ENCODE measurements around the gene FAM120A.

Gene FAM120A

GRCh38 chr9:93492327-93492726, 40.8 kb downstream of the FAM120A start:
- H3K9me3 ChIP-seq (ENCODE audit: control extremely low read depth in 1 of 5, control insufficient read depth in 4 of 5, insufficient read depth in 2 of 5, low read depth in 1 of 5, low read length in 4 of 5) = no peaks in the 10 kb centered on the region
- H3K27ac ChIP-seq (ENCODE audit: insufficient read depth in 1 of 2, low read depth in 1 of 2, low read length in 2 of 2, poor library complexity in 1 of 2, severe bottlenecking in 2 of 2) = no peak overlapping the region
- peaks cover 16 to 73% (median 40%) of the 10 kb centered on the region in 4 experiments for H3K36me3 ChIP-seq (ENCODE audit: control insufficient read depth in 4 of 4, insufficient read depth in 4 of 4, low read length in 3 of 4)
- H3K27me3 ChIP-seq (replicated peaks in 2 of 5; ENCODE audit: control insufficient read depth in 4 of 5, insufficient read depth in 5 of 5, low read length in 4 of 5) = no peaks in the 10 kb centered on the region
- 75% methylated on average over 4 of the region's 5 CpGs for WGBS (ENCODE audit: insufficient coverage)
- CTCF ChIA-PET = interaction anchor here (1.2 kb wide), 1 partner anchor 74 kb away, joined by 3 read pairs; no protein-coding TSS in a partner anchor
- DNase-seq = no peak
- peaks cover 3 to 8% (median 4%) of the 10 kb centered on the region in 4 experiments for H3K4me1 ChIP-seq (ENCODE audit: control extremely low read depth in 1 of 4, control insufficient read depth in 4 of 4, insufficient read depth in 4 of 4, low read length in 3 of 4)
- no peak overlapping the region for H3K4me3 ChIP-seq (ENCODE audit: control insufficient read depth in 1 of 7, extremely low read depth in 1 of 7, insufficient read depth in 4 of 7, low read depth in 2 of 7, low read length in 6 of 7)
- POLR2A ChIA-PET = no interaction called here

DNA sequence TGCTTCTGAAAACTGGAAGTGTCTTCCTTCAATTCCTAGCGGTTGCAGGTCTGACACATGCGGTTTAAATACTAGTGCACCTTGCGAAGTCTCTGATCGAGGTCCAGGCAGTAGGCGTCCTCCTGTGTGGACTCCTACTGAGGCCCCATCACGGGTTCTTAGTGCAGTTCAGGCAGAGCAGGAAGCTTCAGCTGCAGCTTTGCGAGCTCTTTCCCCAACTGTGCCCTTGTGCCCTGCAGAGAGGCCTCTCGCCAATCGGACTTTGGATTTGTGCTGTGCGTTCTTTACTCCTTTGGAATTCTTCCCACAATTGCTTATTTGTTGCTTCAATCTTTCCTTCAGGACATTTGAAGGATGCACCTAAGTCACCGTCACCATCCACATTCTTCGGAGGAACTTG, 42.5 kb downstream of the FAM120A start:
- H3K36me3 ChIP-seq (ENCODE audit: control insufficient read depth in 4 of 4, insufficient read depth in 4 of 4, low read length in 3 of 4) = peaks cover 17 to 76% (median 42%) of the 10 kb centered on the region in 4 experiments

DNA sequence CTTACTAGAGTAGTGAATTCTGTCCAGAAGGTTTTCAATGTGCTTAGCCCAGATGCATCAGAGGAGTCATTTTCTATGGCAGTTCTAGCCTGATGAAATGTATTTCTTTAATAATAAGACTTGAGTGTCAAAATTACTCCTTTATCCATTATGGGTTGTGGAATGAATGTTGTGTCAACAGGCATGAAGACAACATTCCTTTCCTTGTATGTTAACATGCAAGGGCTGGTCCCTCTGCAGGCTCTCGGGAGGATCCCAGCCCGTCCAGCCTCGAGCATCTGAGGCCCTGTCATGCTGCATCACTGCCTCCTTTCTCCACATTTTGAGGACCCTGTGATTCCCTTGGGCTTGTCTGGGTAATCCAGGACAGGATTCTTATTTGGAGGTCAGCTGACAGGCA, 44.8 kb downstream of the FAM120A start:
- Histone ChIP-seq H3K4me1 (ENCODE audit: control extremely low read depth in 1 of 4, control insufficient read depth in 4 of 4, insufficient read depth in 4 of 4, low read length in 3 of 4) (peaks cover 3 to 14% (median 7%) of the 10 kb centered on the region in 4 experiments), H3K9me3 (ENCODE audit: control extremely low read depth in 1 of 5, control insufficient read depth in 4 of 5, insufficient read depth in 2 of 5, low read depth in 1 of 5, low read length in 4 of 5) (no peaks in the 10 kb centered on the region), H3K27me3 (replicated peaks in 2 of 5; ENCODE audit: control insufficient read depth in 4 of 5, insufficient read depth in 5 of 5, low read length in 4 of 5) (no peaks in the 10 kb centered on the region), H3K4me3 (ENCODE audit: control insufficient read depth in 1 of 7, extremely low read depth in 1 of 7, insufficient read depth in 4 of 7, low read depth in 2 of 7, low read length in 6 of 7) (no peak overlapping the region), H3K36me3 (ENCODE audit: control insufficient read depth in 4 of 4, insufficient read depth in 4 of 4, low read length in 3 of 4) (peaks cover 15 to 74% (median 43%) of the 10 kb centered on the region in 4 experiments), H3K27ac (ENCODE audit: insufficient read depth in 1 of 2, low read depth in 1 of 2, low read length in 2 of 2, poor library complexity in 1 of 2, severe bottlenecking in 2 of 2) (no peak overlapping the region)
- no peak for DNase-seq
- ChIA-PET POLR2A (no interaction called here), CTCF (no interaction called here)
- 67% methylated on average over 3 of the region's 3 CpGs for WGBS (ENCODE audit: insufficient coverage)

More for the DNA sequence above, 42.5 kb downstream of the FAM120A start:
- no peaks in the 10 kb centered on the region for H3K27me3 ChIP-seq (replicated peaks in 2 of 5; ENCODE audit: control insufficient read depth in 4 of 5, insufficient read depth in 5 of 5, low read length in 4 of 5)
- ChIA-PET CTCF (interaction anchor here (1.3 to 1.5 kb wide), 2 partner anchors 29 to 30 kb away, joined by 3 read pairs; no protein-coding TSS in a partner anchor), POLR2A (no interaction called here)
- no peak overlapping the region for H3K27ac ChIP-seq (ENCODE audit: insufficient read depth in 1 of 2, low read depth in 1 of 2, low read length in 2 of 2, poor library complexity in 1 of 2, severe bottlenecking in 2 of 2)
- 90% methylated on average over 12 of the region's 12 CpGs for WGBS (ENCODE audit: insufficient coverage)
- peaks cover 2 to 8% (median 4%) of the 10 kb centered on the region in 4 experiments for H3K4me1 ChIP-seq (ENCODE audit: control extremely low read depth in 1 of 4, control insufficient read depth in 4 of 4, insufficient read depth in 4 of 4, low read length in 3 of 4)
- no peak for DNase-seq
- H3K9me3 ChIP-seq (ENCODE audit: control extremely low read depth in 1 of 5, control insufficient read depth in 4 of 5, insufficient read depth in 2 of 5, low read depth in 1 of 5, low read length in 4 of 5) = no peaks in the 10 kb centered on the region
- no peak overlapping the region for H3K4me3 ChIP-seq (ENCODE audit: control insufficient read depth in 1 of 7, extremely low read depth in 1 of 7, insufficient read depth in 4 of 7, low read depth in 2 of 7, low read length in 6 of 7)

DNA sequence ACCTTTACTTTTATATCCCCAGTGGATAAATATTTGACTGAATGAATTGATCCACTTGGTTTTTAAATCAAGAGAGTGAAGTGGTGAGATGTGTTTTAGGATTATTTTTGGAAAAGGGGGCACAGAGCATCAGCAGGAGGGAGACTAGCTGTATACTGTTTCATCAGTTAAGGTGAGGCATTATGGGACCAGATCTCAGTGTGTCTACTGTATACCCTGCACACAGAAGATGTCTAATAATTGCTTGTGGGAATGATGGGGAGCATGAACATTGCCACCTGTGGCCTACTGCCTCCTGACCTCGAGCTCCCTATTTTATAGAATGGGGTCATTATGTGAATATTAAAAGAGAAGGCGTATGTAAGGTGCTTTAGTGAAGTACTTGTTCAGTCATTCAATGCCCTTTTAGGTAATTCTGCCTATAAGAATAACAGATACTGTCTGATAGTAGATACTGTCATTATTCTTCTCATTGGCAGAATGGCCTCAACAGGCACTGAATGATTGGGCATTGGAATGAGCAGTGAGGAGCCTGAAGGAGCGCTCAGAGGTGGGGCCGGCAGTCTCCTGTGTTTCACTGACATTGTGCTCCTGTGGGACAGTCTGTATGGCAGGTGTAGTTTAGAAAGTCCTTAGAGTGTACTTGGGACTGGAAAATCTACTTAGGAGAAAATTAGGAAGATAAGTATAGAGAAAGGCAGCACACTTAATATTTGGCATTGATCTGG, 49.2 kb downstream of the FAM120A start:
- 95% methylated on average over 2 of the region's 4 CpGs for WGBS (ENCODE audit: insufficient coverage)

DNA sequence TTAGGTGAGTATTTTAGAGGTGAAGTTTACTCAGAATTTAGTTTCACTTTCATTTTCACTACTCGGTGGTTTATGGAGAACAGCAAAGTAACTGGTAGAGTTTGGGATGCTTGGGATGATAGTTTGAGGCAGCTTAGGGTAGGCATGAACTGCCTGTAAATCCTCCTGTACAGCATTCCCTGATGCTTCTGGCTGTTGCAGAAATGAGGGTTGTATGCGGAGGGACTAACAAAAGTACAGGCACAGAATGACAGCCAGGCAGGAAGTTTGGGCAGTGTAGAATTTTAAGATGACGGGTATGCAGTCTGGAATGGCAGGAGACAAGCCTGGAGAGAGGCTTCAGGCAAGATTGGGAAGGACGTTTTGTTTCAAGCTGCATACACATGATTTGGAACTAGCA, 49.9 kb downstream of the FAM120A start:
- Histone ChIP-seq H3K27me3 (replicated peaks in 2 of 5; ENCODE audit: control insufficient read depth in 4 of 5, insufficient read depth in 5 of 5, low read length in 4 of 5) (no peaks in the 10 kb centered on the region), H3K27ac (ENCODE audit: insufficient read depth in 1 of 2, low read depth in 1 of 2, low read length in 2 of 2, poor library complexity in 1 of 2, severe bottlenecking in 2 of 2) (peak overlapping the region; percentile 30 to 72), H3K9me3 (ENCODE audit: control extremely low read depth in 1 of 5, control insufficient read depth in 4 of 5, insufficient read depth in 2 of 5, low read depth in 1 of 5, low read length in 4 of 5) (no peaks in the 10 kb centered on the region), H3K4me3 (ENCODE audit: control insufficient read depth in 1 of 7, extremely low read depth in 1 of 7, insufficient read depth in 4 of 7, low read depth in 2 of 7, low read length in 6 of 7) (peak overlapping the region; percentile 12 to 82 (median 59)), H3K4me1 (ENCODE audit: control extremely low read depth in 1 of 4, control insufficient read depth in 4 of 4, insufficient read depth in 4 of 4, low read length in 3 of 4) (peaks cover 10 to 39% (median 20%) of the 10 kb centered on the region in 4 experiments), H3K36me3 (ENCODE audit: control insufficient read depth in 4 of 4, insufficient read depth in 4 of 4, low read length in 3 of 4) (peaks cover 7 to 63% (median 32%) of the 10 kb centered on the region in 4 experiments)
- peak in 2 of 3 donors; percentile 46 to 57 for DNase-seq
- POLR2A ChIA-PET = no interaction called here
- CTCF ChIA-PET = interaction anchor here (1.2 kb wide), 2 partner anchors 8 to 42 kb away, joined by 3 read pairs; no protein-coding TSS in a partner anchor
- 37% methylated on average over 2 of the region's 4 CpGs for WGBS (ENCODE audit: insufficient coverage)

More for the DNA sequence above, 49.2 kb downstream of the FAM120A start:
- H3K27me3 ChIP-seq (replicated peaks in 2 of 5; ENCODE audit: control insufficient read depth in 4 of 5, insufficient read depth in 5 of 5, low read length in 4 of 5) = no peaks in the 10 kb centered on the region
- H3K27ac ChIP-seq (ENCODE audit: insufficient read depth in 1 of 2, low read depth in 1 of 2, low read length in 2 of 2, poor library complexity in 1 of 2, severe bottlenecking in 2 of 2) = peak overlapping the region; percentile 30 to 72
- H3K36me3 ChIP-seq (ENCODE audit: control insufficient read depth in 4 of 4, insufficient read depth in 4 of 4, low read length in 3 of 4) = peaks cover 7 to 68% (median 34%) of the 10 kb centered on the region in 4 experiments
- peak overlapping the region in 6 of 7 experiments; percentile 23 to 82 (median 64) for H3K4me3 ChIP-seq (ENCODE audit: control insufficient read depth in 1 of 7, extremely low read depth in 1 of 7, insufficient read depth in 4 of 7, low read depth in 2 of 7, low read length in 6 of 7)
- DNase-seq = no peak
- peaks cover 7 to 36% (median 18%) of the 10 kb centered on the region in 4 experiments for H3K4me1 ChIP-seq (ENCODE audit: control extremely low read depth in 1 of 4, control insufficient read depth in 4 of 4, insufficient read depth in 4 of 4, low read length in 3 of 4)
- CTCF ChIA-PET = interaction anchor here (1.2 to 1.5 kb wide), 3 partner anchors 9 to 41 kb away, joined by 3 read pairs; no protein-coding TSS in a partner anchor
- no peaks in the 10 kb centered on the region for H3K9me3 ChIP-seq (ENCODE audit: control extremely low read depth in 1 of 5, control insufficient read depth in 4 of 5, insufficient read depth in 2 of 5, low read depth in 1 of 5, low read length in 4 of 5)
- POLR2A ChIA-PET = no interaction called here

- ChIA-PET CTCF (no interaction called here), POLR2A (no interaction called here)
- H3K27ac ChIP-seq (ENCODE audit: insufficient read depth in 1 of 2, low read depth in 1 of 2, low read length in 2 of 2, poor library complexity in 1 of 2, severe bottlenecking in 2 of 2) = no peak overlapping the region
- no peak for DNase-seq
- H3K4me3 ChIP-seq (ENCODE audit: control insufficient read depth in 1 of 7, extremely low read depth in 1 of 7, insufficient read depth in 4 of 7, low read depth in 2 of 7, low read length in 6 of 7) = no peak overlapping the region
- H3K9me3 ChIP-seq (ENCODE audit: control extremely low read depth in 1 of 5, control insufficient read depth in 4 of 5, insufficient read depth in 2 of 5, low read depth in 1 of 5, low read length in 4 of 5) = no peaks in the 10 kb centered on the region
- WGBS (ENCODE audit: insufficient coverage) = 100% methylated on average over 2 of the region's 4 CpGs
- peaks cover 10 to 39% (median 20%) of the 10 kb centered on the region in 4 experiments for H3K4me1 ChIP-seq (ENCODE audit: control extremely low read depth in 1 of 4, control insufficient read depth in 4 of 4, insufficient read depth in 4 of 4, low read length in 3 of 4)
- no peaks in the 10 kb centered on the region for H3K27me3 ChIP-seq (replicated peaks in 2 of 5; ENCODE audit: control insufficient read depth in 4 of 5, insufficient read depth in 5 of 5, low read length in 4 of 5)
- peaks cover 0 to 52% (median 18%) of the 10 kb centered on the region in 4 experiments for H3K36me3 ChIP-seq (ENCODE audit: control insufficient read depth in 4 of 4, insufficient read depth in 4 of 4, low read length in 3 of 4)
These were observed 51.9 kb downstream of the FAM120A start for GRCh38 chr9:93503381-93503780.

DNA sequence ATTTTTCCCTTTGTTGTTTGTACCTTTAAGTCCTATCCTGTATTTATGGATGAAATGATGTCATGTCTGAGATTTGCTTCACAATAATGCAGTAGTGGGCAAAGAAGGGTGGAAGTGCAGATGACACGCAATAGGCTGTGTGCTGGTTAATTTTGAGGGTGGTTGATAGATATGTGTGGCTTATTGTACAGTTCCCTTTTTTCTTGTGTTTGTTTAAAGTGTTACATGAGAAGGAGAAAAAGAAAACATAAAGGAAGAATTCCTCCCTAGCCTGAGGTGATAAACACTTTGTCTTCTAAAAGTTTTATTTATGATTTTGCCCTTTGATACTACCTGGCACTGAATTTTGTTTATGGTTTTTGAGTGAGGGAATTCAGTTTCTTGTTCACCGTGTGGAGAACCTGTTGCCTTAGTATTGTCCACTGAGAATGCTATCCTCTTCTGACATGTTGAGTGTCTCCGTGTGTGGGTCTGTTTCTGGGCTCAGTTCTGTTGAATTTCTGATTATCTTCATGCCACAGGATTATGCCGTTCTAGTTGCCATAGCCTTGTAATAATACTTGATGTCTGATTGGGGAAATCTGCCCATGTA, 54.2 kb downstream of the FAM120A start:
- WGBS (ENCODE audit: insufficient coverage) = 84% methylated on average over 4 of the region's 4 CpGs
- ChIA-PET CTCF (interaction anchor here (1.5 kb wide), 1 partner anchor 9 kb away, joined by 3 read pairs; no protein-coding TSS in a partner anchor), POLR2A (no interaction called here)
- peaks cover 0 to 42% (median 7%) of the 10 kb centered on the region in 4 experiments for H3K36me3 ChIP-seq (ENCODE audit: control insufficient read depth in 4 of 4, insufficient read depth in 4 of 4, low read length in 3 of 4)
- no peak overlapping the region for H3K4me3 ChIP-seq (ENCODE audit: control insufficient read depth in 1 of 7, extremely low read depth in 1 of 7, insufficient read depth in 4 of 7, low read depth in 2 of 7, low read length in 6 of 7)
- no peak overlapping the region for H3K27ac ChIP-seq (ENCODE audit: insufficient read depth in 1 of 2, low read depth in 1 of 2, low read length in 2 of 2, poor library complexity in 1 of 2, severe bottlenecking in 2 of 2)
- DNase-seq = peak in 2 of 3 donors; percentile 69 to 71
- no peaks in the 10 kb centered on the region for H3K27me3 ChIP-seq (replicated peaks in 2 of 5; ENCODE audit: control insufficient read depth in 4 of 5, insufficient read depth in 5 of 5, low read length in 4 of 5)
- H3K9me3 ChIP-seq (ENCODE audit: control extremely low read depth in 1 of 5, control insufficient read depth in 4 of 5, insufficient read depth in 2 of 5, low read depth in 1 of 5, low read length in 4 of 5) = no peaks in the 10 kb centered on the region
- H3K4me1 ChIP-seq (ENCODE audit: control extremely low read depth in 1 of 4, control insufficient read depth in 4 of 4, insufficient read depth in 4 of 4, low read length in 3 of 4) = peaks cover 10 to 39% (median 24%) of the 10 kb centered on the region in 4 experiments

Data from common myeloid progenitor, CD34-positive (primary cell).